ENCODE data around the gene ATG5. TPM values are rescaled to one million over a fixed set of nuclear protein-coding genes. Genes with fewer than 3 reads are reported as not detected.

Gene ATG5
- total and polyA plus RNA-seq, 2 experiments from 2014 or later = 31.6 to 48.2 TPM

GRCh38 chr6:106159531-106159940, 166.0 kb downstream of the ATG5 start:
- H3K4me2 ChIP-seq = no peak overlapping the region
- H3K9me2 ChIP-seq (ENCODE audit: insufficient read depth) = 0 out of 2 replicates have a peak, but pooled peaks cover 4% of the 10 kb centered on the region
- Mint-ChIP-seq H3K27ac (no peak overlapping the region; the same call in 1 of the 2 replicates), H3K9me3 (no peaks in the 10 kb centered on the region), H3K27me3 (ENCODE audit: insufficient read depth, low read depth, poor library complexity) (peaks cover 4% of the 10 kb centered on the region), H3K4me3 (no peak overlapping the region), H3K4me1 (peaks cover 23% of the 10 kb centered on the region), H3K36me3 (ENCODE audit: low read depth) (no peaks in the 10 kb centered on the region)
- ATAC-seq (no peak), DNase-seq (ENCODE audit: low spot score) (no peak)
- H3K27ac ChIP-seq (ENCODE audit: low read depth) = no peak overlapping the region
- H3K79me2 ChIP-seq (replicated peaks; ENCODE audit: insufficient read depth) = no peaks in the 10 kb centered on the region
- H2AFZ ChIP-seq = no peak overlapping the region
- TF ChIP-seq REST (IDR thresholded peaks at IDR 0.05; ENCODE audit: unreplicated experiment) = no peak
- no peak for TF ChIP-seq ZNF331 (CRISPR knock-in tag; IDR thresholded peaks at IDR 0.05; ENCODE audit: low read depth)
- no peak for TF ChIP-seq ZNF462 (CRISPR knock-in tag; IDR thresholded peaks at IDR 0.05)
- no peak for TF ChIP-seq CREB1 (CRISPR knock-in tag; IDR thresholded peaks at IDR 0.05; ENCODE audit: low read depth)
- H3K4me3 ChIP-seq = no peak overlapping the region
- H4K20me1 ChIP-seq (replicated peaks; ENCODE audit: insufficient read depth) = no peaks in the 10 kb centered on the region
- H3K4me1 ChIP-seq (ENCODE audit: insufficient read depth) = peaks cover 23% of the 10 kb centered on the region
- H3K36me3 ChIP-seq (ENCODE audit: insufficient read depth) = no peaks in the 10 kb centered on the region
- H3F3A ChIP-seq (replicated peaks; ENCODE audit: low read depth) = no peaks in the 10 kb centered on the region
- no peaks in the 10 kb centered on the region for H3K27me3 ChIP-seq (ENCODE audit: insufficient read depth)
